NCI-H1092 (cell line): ENCODE data around the gene DVL3.

Experiments
- DNase-seq: peaks from one replicate; lab custom pipeline; 2025; lab: John Stamatoyannopoulos, UW

Gene DVL3

GRCh38 chr3:184176377-184177330 lies 21.5 kb downstream of the DVL3 start:
- no peak for DNase-seq

GRCh38 chr3:184177331-184177731 lies 22.2 kb downstream of the DVL3 start:
- DNase-seq: no peak

- DNase-seq: no peak
Measured at GRCh38 chr3:184177767-184178306, 22.7 kb downstream of the DVL3 start.

- no peak for DNase-seq
Measured at GRCh38 chr3:184178521-184179138, 23.5 kb downstream of the DVL3 start.

GRCh38 chr3:184180165-184180564 lies 25.0 kb downstream of the DVL3 start:
- no peak for DNase-seq

- DNase-seq: no peak
Measured at GRCh38 chr3:184181596-184181995, 26.4 kb downstream of the DVL3 start.

- no peak for DNase-seq
Measured at GRCh38 chr3:184183679-184184078, 28.5 kb downstream of the DVL3 start.

- no peak for DNase-seq
Measured at GRCh38 chr3:184184546-184185230, 29.5 kb downstream of the DVL3 start.

- DNase-seq: peak; percentile 99
Measured at GRCh38 chr3:184185461-184186183, 30.4 kb downstream of the DVL3 start.

- no peak for DNase-seq
Measured at GRCh38 chr3:184186184-184186901, 31.2 kb downstream of the DVL3 start, which contains the start of gene ABCF3. ABCF3 (plus strand) TSS chr3:184186199; CDS start chr3:184186208, 9 bp downstream.

GRCh38 chr3:184186902-184187207 lies 31.7 kb downstream of the DVL3 start:
- DNase-seq: no peak

- DNase-seq: no peak
Measured at GRCh38 chr3:184188080-184188479, 32.9 kb downstream of the DVL3 start.

GRCh38 chr3:184189421-184189820 lies 34.2 kb downstream of the DVL3 start:
- no peak for DNase-seq

GRCh38 chr3:184192889-184193288 lies 37.7 kb downstream of the DVL3 start:
- DNase-seq: no peak

GRCh38 chr3:184193991-184194539 lies 38.9 kb downstream of the DVL3 start:
- no peak for DNase-seq

GRCh38 chr3:184196536-184196935 lies 41.4 kb downstream of the DVL3 start:
- no peak for DNase-seq

GRCh38 chr3:184198509-184198908 lies 43.3 kb downstream of the DVL3 start:
- DNase-seq: no peak

- no peak for DNase-seq
Measured at GRCh38 chr3:184200825-184201224, 45.6 kb downstream of the DVL3 start.

- no peak for DNase-seq
Measured at GRCh38 chr3:184203526-184203925, 48.3 kb downstream of the DVL3 start.

- no peak for DNase-seq
Measured at GRCh38 chr3:184209146-184209923, 54.2 kb downstream of the DVL3 start.
